Caco-2 (cell line): ENCODE measurements around the gene NEK11. TPM values are rescaled to one million over a fixed set of nuclear protein-coding genes. Genes with fewer than 3 reads are reported as not detected.

Experiments used
- BruUV-seq: library from RNA; stranded (reverse); fragments of 400-500 nt; replicated peaks from 2 replicates; lab custom pipeline; 2021; lab: Mats Ljungman, UMichigan
- CTCF ChIA-PET: fragments of 300-600 bp; sonication (Branson Sonifier 250); formaldehyde crosslinking; loops from one replicate; lab custom pipeline; 2022; ENCODE audit warnings: antibody characterized with exemption; lab: Charles Lee
- POLR2A ChIA-PET: fragments of 300-600 bp; sonication (Branson Sonifier 250); formaldehyde crosslinking; loops from one replicate; lab custom pipeline; 2022; ENCODE audit warnings: antibody characterized with exemption; lab: Charles Lee
- DNase-seq, 2 experiments: peaks; one replicate each; pipeline versions ENCODE4 v3.0.0 to v3.0.0-alpha.2; 2020 to 2022
- H3K27me3 ChIP-seq: replicated peaks from 2 replicates; pipeline ENCODE4 v1.6.0; 2011; ENCODE audit warnings: low read length; ENCODE audit not compliant: control insufficient read depth, insufficient read depth
- H3K36me3 ChIP-seq: 2 replicates; pipeline ENCODE4 v1.5.1; 2011; ENCODE audit warnings: low read length; ENCODE audit not compliant: control insufficient read depth, insufficient read depth
- H3K4me1 ChIP-seq: fragments of 250-450 bp; sonication (Bioruptor Pico); 2 replicates; pipeline ENCODE4 v1.5.1; 2020; ENCODE audit warnings: mild to moderate bottlenecking
- H3K4me3 ChIP-seq: 2 replicates; pipeline ENCODE4 v1.5.1; 2011; ENCODE audit warnings: low read depth, mild to moderate bottlenecking, control low read depth, low read length
- H3K9me3 ChIP-seq: fragments of 250-450 bp; sonication (Bioruptor Pico); 2 replicates; pipeline ENCODE4 v1.5.1; 2020; ENCODE audit warnings: mild to moderate bottlenecking, moderate library complexity
- H3K27ac Mint-ChIP-seq: one replicate; pipeline ENCODE4 v1.8.0; 2022; ENCODE audit warnings: mixed read lengths; ENCODE audit not compliant: unreplicated experiment
- H3K27me3 Mint-ChIP-seq: one replicate; pipeline ENCODE4 v1.8.0; 2022; ENCODE audit warnings: mixed read lengths; ENCODE audit not compliant: insufficient read depth, unreplicated experiment
- H3K36me3 Mint-ChIP-seq: one replicate; pipeline ENCODE4 v1.8.0; 2022; ENCODE audit warnings: mild to moderate bottlenecking, mixed read lengths; ENCODE audit not compliant: insufficient read depth, unreplicated experiment
- H3K4me1 Mint-ChIP-seq: one replicate; pipeline ENCODE4 v1.8.0; 2022; ENCODE audit warnings: low read depth, mixed read lengths; ENCODE audit not compliant: unreplicated experiment
- H3K4me3 Mint-ChIP-seq: one replicate; pipeline ENCODE4 v1.8.0; 2022; ENCODE audit warnings: mild to moderate bottlenecking, moderate library complexity, mixed read lengths; ENCODE audit not compliant: unreplicated experiment
- H3K9me3 Mint-ChIP-seq: one replicate; pipeline ENCODE4 v1.8.0; 2022; ENCODE audit warnings: mixed read lengths; ENCODE audit not compliant: unreplicated experiment
- intact Hi-C: fragments of 100-400 bp; cut with micrococcal nuclease; formaldehyde crosslinking; loops from one replicate; pipeline ENCODE4 v1.10.0; 2022; ENCODE audit not compliant: unreplicated experiment
- total RNA-seq: library from RNA; stranded (reverse); gene quantifications from 2 replicates; pipeline ENCODE4 v1.2.3, GENCODE V29; 2022
- TF ChIP-seq, protein P1 (sequence below), 2 experiments: fragments of 200-600 bp in 1 of 2; IDR thresholded peaks; 1 replicate in 1 of 2; 2 replicates in 1 of 2; pipeline versions ENCODE4 v1.5.1 to v1.8.0; 2011 to 2022; ENCODE audit warnings: antibody characterized with exemption in 1 of 2, control low read depth in 1 of 2, inconsistent platforms in 1 of 2, low read depth in 1 of 2, low read length in 1 of 2, mild to moderate bottlenecking in 1 of 2, moderate library complexity in 1 of 2; ENCODE audit not compliant: insufficient read depth in 1 of 2, severe bottlenecking in 1 of 2, unreplicated experiment in 1 of 2

The NEK11 gene
- total RNA-seq, 1 experiment from 2014 or later, result 4.4 TPM

- TF ChIP-seq, protein P1, sequence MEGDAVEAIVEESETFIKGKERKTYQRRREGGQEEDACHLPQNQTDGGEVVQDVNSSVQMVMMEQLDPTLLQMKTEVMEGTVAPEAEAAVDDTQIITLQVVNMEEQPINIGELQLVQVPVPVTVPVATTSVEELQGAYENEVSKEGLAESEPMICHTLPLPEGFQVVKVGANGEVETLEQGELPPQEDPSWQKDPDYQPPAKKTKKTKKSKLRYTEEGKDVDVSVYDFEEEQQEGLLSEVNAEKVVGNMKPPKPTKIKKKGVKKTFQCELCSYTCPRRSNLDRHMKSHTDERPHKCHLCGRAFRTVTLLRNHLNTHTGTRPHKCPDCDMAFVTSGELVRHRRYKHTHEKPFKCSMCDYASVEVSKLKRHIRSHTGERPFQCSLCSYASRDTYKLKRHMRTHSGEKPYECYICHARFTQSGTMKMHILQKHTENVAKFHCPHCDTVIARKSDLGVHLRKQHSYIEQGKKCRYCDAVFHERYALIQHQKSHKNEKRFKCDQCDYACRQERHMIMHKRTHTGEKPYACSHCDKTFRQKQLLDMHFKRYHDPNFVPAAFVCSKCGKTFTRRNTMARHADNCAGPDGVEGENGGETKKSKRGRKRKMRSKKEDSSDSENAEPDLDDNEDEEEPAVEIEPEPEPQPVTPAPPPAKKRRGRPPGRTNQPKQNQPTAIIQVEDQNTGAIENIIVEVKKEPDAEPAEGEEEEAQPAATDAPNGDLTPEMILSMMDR (IDR thresholded peaks at IDR 0.05; ENCODE audit: insufficient read depth in 1 of 2, low read depth in 1 of 2, low read length in 1 of 2, severe bottlenecking in 1 of 2, unreplicated experiment in 1 of 2), result no peak
- H3K27ac Mint-ChIP-seq, result no peak overlapping the region
- Histone ChIP-seq H3K27me3 (no peaks in the 10 kb centered on the region), H3K4me1 (no peaks in the 10 kb centered on the region), H3K36me3 (no peaks in the 10 kb centered on the region), H3K4me3 (no peak overlapping the region), H3K9me3 (no peaks in the 10 kb centered on the region)
- POLR2A ChIA-PET, result no interaction called here
- BruUV-seq, result no TSS peak
- no peak overlapping the region for H3K4me3 Mint-ChIP-seq
- H3K27me3 Mint-ChIP-seq, result no peaks in the 10 kb centered on the region
- H3K9me3 Mint-ChIP-seq, result no peaks in the 10 kb centered on the region
- no peaks in the 10 kb centered on the region for H3K4me1 Mint-ChIP-seq
- no peaks in the 10 kb centered on the region for H3K36me3 Mint-ChIP-seq
- DNase-seq, result no peak
- CTCF ChIA-PET, result no interaction called here
- intact Hi-C loops, result no loop called here
These were observed 152.2 kb downstream of the NEK11 start for GRCh38 chr3:131178710-131179375.

- Mint-ChIP-seq H3K4me3 (no peak overlapping the region), H3K27ac (no peak overlapping the region), H3K4me1 (no peaks in the 10 kb centered on the region), H3K36me3 (no peaks in the 10 kb centered on the region), H3K27me3 (no peaks in the 10 kb centered on the region), H3K9me3 (no peaks in the 10 kb centered on the region)
- H3K4me1 ChIP-seq, result no peaks in the 10 kb centered on the region
- H3K4me3 ChIP-seq, result no peak overlapping the region
- no peaks in the 10 kb centered on the region for H3K36me3 ChIP-seq
- POLR2A ChIA-PET, result interaction anchor here (0.6 kb wide), 1 partner anchor 298 kb away, joined by 3 read pairs; no protein-coding TSS in a partner anchor
- intact Hi-C loops, result no loop called here
- no peaks in the 10 kb centered on the region for H3K27me3 ChIP-seq
- CTCF ChIA-PET, result no interaction called here
- DNase-seq, result no peak
- H3K9me3 ChIP-seq, result no peaks in the 10 kb centered on the region
- TF ChIP-seq, protein P1 (IDR thresholded peaks at IDR 0.05; ENCODE audit: insufficient read depth in 1 of 2, low read depth in 1 of 2, low read length in 1 of 2, severe bottlenecking in 1 of 2, unreplicated experiment in 1 of 2), result no peak
- no TSS peak for BruUV-seq
These were observed 166.0 kb downstream of the NEK11 start for GRCh38 chr3:131192701-131193100.

- CTCF ChIA-PET, result no interaction called here
- Mint-ChIP-seq H3K36me3 (no peaks in the 10 kb centered on the region), H3K27me3 (no peaks in the 10 kb centered on the region), H3K9me3 (no peaks in the 10 kb centered on the region), H3K4me3 (no peak overlapping the region), H3K27ac (no peak overlapping the region), H3K4me1 (no peaks in the 10 kb centered on the region)
- TF ChIP-seq, protein P1 (IDR thresholded peaks at IDR 0.05; ENCODE audit: insufficient read depth in 1 of 2, low read depth in 1 of 2, low read length in 1 of 2, severe bottlenecking in 1 of 2, unreplicated experiment in 1 of 2), result peak in 1 of 2 experiments; percentile 9
- H3K36me3 ChIP-seq, result no peaks in the 10 kb centered on the region
- intact Hi-C loops, result no loop called here
- no TSS peak for BruUV-seq
- H3K4me1 ChIP-seq, result no peaks in the 10 kb centered on the region
- POLR2A ChIA-PET, result no interaction called here
- no peaks in the 10 kb centered on the region for H3K9me3 ChIP-seq
- no peaks in the 10 kb centered on the region for H3K27me3 ChIP-seq
- no peak for DNase-seq
- H3K4me3 ChIP-seq, result no peak overlapping the region
These were observed 167.1 kb downstream of the NEK11 start for GRCh38 chr3:131193641-131194238.
